Type B pancreatic cell (in vitro differentiated cells): Measurements from ENCODE around the gene SLC10A7. TPM values are rescaled to one million over a fixed set of nuclear protein-coding genes. Genes with fewer than 3 reads are reported as not detected.

Experiments
- DNase-seq: peaks from one replicate; pipeline ENCODE4 v3.0.0; 2021; ENCODE audit warnings: mixed read lengths; ENCODE audit not compliant: unreplicated experiment; ENCODE audit errors: extremely low spot score
- H3K27ac Mint-ChIP-seq: 2 replicates; pipeline ENCODE4 v1.8.0; 2021; ENCODE audit warnings: mild to moderate bottlenecking, mixed read lengths
- H3K27me3 Mint-ChIP-seq: 2 replicates; pipeline ENCODE4 v1.8.0; 2021; ENCODE audit warnings: mixed read lengths
- H3K36me3 Mint-ChIP-seq: 2 replicates; pipeline ENCODE4 v1.8.0; 2021; ENCODE audit warnings: mixed read lengths
- H3K4me1 Mint-ChIP-seq: one replicate; pipeline ENCODE4 v1.8.0; 2021; ENCODE audit warnings: mixed read lengths; ENCODE audit not compliant: unreplicated experiment
- H3K4me3 Mint-ChIP-seq: 2 replicates; pipeline ENCODE4 v1.8.0; 2021; ENCODE audit warnings: mild to moderate bottlenecking, mixed read lengths
- H3K9me3 Mint-ChIP-seq: 2 replicates; pipeline ENCODE4 v1.8.0; 2021; ENCODE audit warnings: mixed read lengths
- CTCF ChIP-seq: fragments of 200-600 bp; sonication (generic); conservative IDR thresholded peaks from 2 replicates; pipeline ENCODE4 v1.5.0; 2021; ENCODE audit warnings: antibody characterized with exemption, mild to moderate bottlenecking
- total RNA-seq: library from RNA; stranded (reverse); gene quantifications from 2 replicates; pipeline ENCODE4 v1.2.1, GENCODE V29; 2021; ENCODE audit warnings: low replicate concordance

Gene SLC10A7
- total RNA-seq, 1 donor from 2014 or later = 16.1 TPM

DNA sequence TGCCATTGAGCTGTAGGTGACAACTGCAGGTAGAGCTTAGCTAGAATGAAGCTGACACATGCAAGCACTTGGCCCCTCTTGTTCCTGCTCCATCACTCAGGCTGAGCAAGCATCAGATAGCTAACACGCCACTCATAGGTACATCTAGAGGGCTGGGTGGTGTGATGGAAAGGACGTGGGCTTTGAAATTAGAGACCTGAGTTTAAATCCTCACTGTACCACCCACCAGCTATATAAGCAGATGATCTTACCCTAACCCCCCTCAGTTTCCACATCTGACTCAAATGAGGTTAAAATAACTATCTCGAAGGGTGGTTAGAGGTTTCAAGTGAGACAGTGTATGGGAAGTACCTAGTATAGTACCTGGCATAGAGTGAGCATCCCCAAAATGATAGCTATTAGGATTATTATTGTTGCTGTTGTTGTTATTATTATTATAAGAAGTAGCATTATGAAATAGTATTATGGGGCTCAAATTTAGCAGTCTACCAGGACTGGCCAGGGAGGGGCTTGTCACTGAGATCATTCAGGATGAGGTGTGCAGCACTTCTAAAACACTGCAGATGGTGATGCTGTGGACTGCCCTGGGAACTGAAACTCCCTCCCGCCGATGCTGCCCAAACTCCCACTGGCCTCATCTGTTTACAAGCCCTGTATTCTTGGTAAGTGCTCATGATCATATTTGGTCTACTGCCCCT is 248.4 kb downstream of the SLC10A7 start:
- no peak for TF ChIP-seq CTCF
- H3K4me1 Mint-ChIP-seq = no peaks in the 10 kb centered on the region
- H3K27ac Mint-ChIP-seq = no peak overlapping the region
- no peak for DNase-seq
- H3K36me3 Mint-ChIP-seq = no peaks in the 10 kb centered on the region
- no peaks in the 10 kb centered on the region for H3K9me3 Mint-ChIP-seq
- H3K4me3 Mint-ChIP-seq = no peak overlapping the region
- H3K27me3 Mint-ChIP-seq = no peaks in the 10 kb centered on the region

DNA sequence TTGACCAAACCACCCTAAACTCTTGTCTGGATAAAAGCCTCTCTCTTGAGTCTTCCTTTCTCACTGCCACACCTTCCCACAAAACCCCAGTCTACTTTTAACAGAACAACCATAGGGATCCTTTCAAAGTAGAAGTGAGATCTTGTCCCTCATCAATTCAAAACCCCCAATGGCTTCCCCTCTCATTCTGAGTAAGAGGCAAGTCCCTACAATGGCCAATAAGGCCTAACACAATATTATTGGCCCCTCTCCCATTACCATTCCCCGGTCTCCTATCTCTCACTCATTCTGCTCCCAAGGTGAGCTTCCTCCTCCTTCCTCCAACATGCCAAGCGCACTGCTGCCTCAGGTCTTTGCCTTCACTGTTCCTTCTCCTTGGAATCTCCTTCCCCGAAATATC is 250.3 kb downstream of the SLC10A7 start:
- no peaks in the 10 kb centered on the region for H3K27me3 Mint-ChIP-seq
- DNase-seq = no peak
- TF ChIP-seq CTCF = no peak
- H3K27ac Mint-ChIP-seq = no peak overlapping the region
- H3K4me1 Mint-ChIP-seq = no peaks in the 10 kb centered on the region
- no peaks in the 10 kb centered on the region for H3K36me3 Mint-ChIP-seq
- H3K4me3 Mint-ChIP-seq = no peak overlapping the region
- H3K9me3 Mint-ChIP-seq = no peaks in the 10 kb centered on the region

GRCh38 chr4:146269228-146269653 is 252.5 kb downstream of the SLC10A7 start:
- no peaks in the 10 kb centered on the region for H3K9me3 Mint-ChIP-seq
- H3K4me3 Mint-ChIP-seq = no peak overlapping the region
- H3K27me3 Mint-ChIP-seq = no peaks in the 10 kb centered on the region
- no peak overlapping the region for H3K27ac Mint-ChIP-seq
- H3K4me1 Mint-ChIP-seq = no peaks in the 10 kb centered on the region
- H3K36me3 Mint-ChIP-seq = no peaks in the 10 kb centered on the region
- no peak for TF ChIP-seq CTCF
- no peak for DNase-seq

- no peaks in the 10 kb centered on the region for H3K4me1 Mint-ChIP-seq
Measured at GRCh38 chr4:146267826-146268225, 253.9 kb downstream of the SLC10A7 start.

DNA sequence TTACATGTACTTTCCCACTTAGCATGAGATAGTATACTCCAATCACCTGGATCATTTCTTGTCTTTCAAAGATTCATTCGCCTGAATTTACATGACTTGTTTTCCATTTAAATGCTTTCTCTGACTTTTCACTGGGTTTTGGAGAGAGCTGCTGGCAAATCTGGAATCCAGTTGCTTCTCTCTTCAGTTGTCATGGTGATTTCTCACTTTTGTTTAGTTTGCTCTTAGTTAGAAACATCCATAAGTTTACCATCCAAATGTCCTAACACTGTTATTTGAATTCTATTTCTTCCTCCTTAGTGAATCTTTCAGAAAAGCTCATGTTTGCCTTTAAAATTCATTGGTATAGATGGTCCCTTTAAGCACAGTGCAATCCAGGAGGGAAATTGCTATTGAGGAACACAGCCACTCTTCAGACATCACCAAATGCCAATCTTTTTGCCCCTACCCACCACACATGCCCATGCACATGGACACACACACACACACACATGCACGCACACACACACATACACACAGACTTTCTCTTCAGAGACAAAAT is 255.7 kb downstream of the SLC10A7 start:
- no peaks in the 10 kb centered on the region for H3K27me3 Mint-ChIP-seq
- H3K4me1 Mint-ChIP-seq = no peaks in the 10 kb centered on the region
- H3K27ac Mint-ChIP-seq = no peak overlapping the region
- no peaks in the 10 kb centered on the region for H3K9me3 Mint-ChIP-seq
- DNase-seq = no peak
- no peak overlapping the region for H3K4me3 Mint-ChIP-seq
- H3K36me3 Mint-ChIP-seq = no peaks in the 10 kb centered on the region
- no peak for TF ChIP-seq CTCF

More at GRCh38 chr4:146267826-146268225, 253.9 kb downstream of the SLC10A7 start:
- DNase-seq = no peak
- Mint-ChIP-seq H3K27ac (no peak overlapping the region), H3K9me3 (no peaks in the 10 kb centered on the region), H3K27me3 (no peaks in the 10 kb centered on the region), H3K4me3 (no peak overlapping the region), H3K36me3 (no peaks in the 10 kb centered on the region)
- no peak for TF ChIP-seq CTCF
